ENCODE results near the gene PHF1.
A peak's percentile ranks its signal among the peaks of the same experiment; 100 is the strongest.

Gene PHF1

DNA sequence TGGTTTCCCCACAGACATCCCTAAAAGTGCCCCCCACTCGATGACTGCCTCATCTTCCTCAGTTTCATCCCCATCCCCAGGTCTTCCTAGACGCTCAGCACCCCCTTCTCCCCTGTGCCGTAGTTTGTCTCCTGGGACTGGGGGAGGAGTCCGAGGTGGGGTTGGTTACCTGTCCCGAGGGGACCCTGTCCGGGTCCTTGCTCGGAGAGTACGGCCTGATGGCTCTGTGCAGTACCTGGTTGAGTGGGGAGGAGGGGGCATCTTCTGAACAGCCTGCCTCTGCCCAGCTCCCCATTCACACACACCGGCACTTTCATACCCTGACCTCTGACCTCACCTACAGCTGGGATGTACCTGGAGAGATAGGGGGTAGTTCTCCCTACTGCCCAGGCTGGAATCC, 5.0 kb downstream of the PHF1 start:
- intact Hi-C loops (cut with DNase I), result loop anchor here (10.0 kb wide), 1 partner anchor 101 kb away; the partner anchor contains the start of genes TAPBP and ZBTB22
- peak in 1 of 10 donors; percentile 5 for DNase-seq

DNA sequence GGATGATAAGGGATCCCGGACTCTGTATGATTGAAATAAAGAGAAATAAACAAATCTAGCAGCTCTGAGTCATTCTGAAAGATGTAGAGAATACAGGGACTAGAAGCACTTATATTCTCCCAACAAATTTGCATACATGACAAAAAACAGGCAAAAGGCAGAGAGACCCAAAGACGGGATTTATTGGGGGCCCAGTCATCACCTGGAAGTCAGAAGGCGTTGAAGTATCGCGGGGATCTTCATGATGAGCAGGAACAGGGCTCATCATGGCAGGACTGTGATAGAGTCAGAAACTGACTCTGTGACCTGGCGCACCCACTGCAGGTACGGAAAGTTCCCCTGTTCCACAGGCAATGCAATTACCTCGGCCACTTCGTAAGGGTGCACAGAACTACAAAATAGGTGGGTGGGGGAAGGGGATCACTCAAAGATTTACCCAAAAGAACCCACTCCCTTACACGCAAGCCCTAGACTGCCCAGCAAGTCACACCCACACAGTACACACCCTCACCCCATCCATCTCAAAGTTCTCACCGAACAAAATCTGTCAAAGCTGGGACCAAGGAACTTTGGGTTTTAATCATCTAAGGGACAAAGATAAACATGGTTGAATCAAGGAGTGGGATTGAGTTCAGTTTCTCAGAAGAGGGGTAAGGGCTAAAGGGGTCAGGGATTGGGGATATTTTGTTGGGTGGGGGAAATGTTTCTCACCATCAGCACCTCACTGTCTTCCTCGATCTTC, 5.7 kb downstream of the PHF1 start:
- DNase-seq, result peak in 1 of 10 donors; percentile 13
- intact Hi-C loops (cut with DNase I), result loop anchor here (10.0 kb wide), 1 partner anchor 102 kb away; the partner anchor contains the start of genes TAPBP and ZBTB22

- intact Hi-C loops (cut with DNase I), result loop anchor here (10.0 kb wide), 1 partner anchor 103 kb away; the partner anchor contains the start of genes TAPBP and ZBTB22
- peak in 1 of 10 donors; percentile 85 for DNase-seq
These were observed 6.5 kb downstream of the PHF1 start for GRCh38 chr6:33417128-33417902.

GRCh38 chr6:33417903-33418689, 7.3 kb downstream of the PHF1 start, which contains the start of gene CUTA:
CUTA (minus strand) TSS chr6:33418107; CDS start chr6:33418000, 107 bp downstream.
- intact Hi-C loops (cut with DNase I), result loop anchor here (1.0 to 10.0 kb wide), 2 partner anchors 8 to 103 kb away; partner anchors contain the start of genes TAPBP and ZBTB22
- peak; percentile 99 to 100 (median 100) for DNase-seq

DNA sequence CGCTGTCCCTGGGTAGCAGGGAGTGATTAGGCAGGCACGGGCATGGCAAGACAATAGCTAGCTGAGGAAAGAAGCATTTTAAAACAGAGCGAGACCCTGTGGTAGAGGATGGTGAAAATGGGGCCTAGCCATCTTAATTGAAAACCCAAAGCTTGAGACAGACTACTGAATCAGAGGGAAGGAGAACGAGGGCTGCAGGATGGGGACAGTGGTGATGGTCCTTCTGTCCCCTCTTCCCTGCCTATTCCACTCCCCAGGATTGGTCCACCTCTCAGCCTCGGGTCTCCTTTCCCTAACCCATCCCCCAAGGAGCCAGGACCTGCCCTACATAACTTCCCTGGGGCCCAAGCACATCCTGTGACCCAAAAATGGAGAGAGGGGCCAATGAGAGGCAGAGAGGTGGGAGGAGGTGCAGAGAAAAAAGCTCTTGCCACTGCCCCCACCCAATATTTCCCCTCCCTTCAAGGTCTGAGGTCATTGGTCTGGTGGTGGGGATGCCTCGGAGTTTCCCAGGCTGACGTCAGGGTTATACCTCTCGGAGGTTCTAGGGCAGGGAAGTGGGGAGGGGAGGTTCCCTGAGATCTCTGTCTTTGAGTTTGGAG, 8.0 kb downstream of the PHF1 start:
- intact Hi-C loops (cut with DNase I), result loop anchor here (1.0 to 10.0 kb wide), 2 partner anchors 8 to 104 kb away; partner anchors contain the start of genes TAPBP and ZBTB22
- no peak for DNase-seq

DNA sequence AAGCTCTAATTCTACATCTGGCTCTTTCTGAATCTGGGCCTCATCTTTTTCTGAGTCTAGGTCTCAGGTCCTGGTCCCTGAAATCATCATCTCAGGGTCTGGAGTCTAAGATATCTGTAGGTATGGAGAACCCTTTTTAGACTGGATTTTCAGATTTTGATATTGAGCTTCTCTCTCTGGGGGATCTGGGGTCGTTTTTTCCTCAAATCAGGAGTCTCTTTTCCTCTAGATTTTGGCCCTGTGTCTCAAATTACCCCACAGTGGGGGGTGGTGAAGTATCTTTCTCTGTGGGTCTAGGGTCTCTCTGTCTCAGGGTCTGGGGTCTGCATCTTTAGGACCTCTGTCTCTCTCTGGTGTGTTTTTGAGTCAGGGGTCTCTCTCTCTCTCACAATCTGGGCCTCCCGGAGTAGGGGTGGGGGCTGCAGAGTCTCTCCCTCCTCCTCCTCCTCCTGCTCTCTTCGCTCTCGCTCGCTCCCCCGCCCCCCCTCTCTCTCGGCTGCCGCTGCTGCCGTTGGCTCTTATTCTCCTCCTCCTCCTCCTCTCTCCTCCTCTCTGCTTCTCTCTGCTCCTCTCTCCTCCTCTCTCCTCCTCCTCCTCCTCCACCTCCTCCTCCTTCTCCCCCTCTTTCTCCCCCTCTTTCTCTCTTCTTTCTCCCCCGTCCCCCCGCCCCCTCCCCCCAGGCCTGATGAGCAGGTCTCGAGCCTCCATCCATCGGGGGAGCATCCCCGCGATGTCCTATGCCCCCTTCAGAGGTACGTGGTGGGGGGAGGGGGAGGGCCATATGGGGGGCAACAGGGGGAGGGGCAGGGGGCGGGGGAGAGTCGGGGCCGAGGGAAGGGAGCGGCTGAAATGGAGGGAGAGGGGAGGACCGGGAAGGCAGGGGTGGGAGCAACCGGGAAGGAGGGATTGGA, 9.0 kb downstream of the PHF1 start, which contains the start of gene SYNGAP1:
Gene SYNGAP1, plus strand, starts transcription at position 486 of the 911 bp plus-strand sequence. Its CDS starts 200 bp downstream, at position 686.
- intact Hi-C loops (cut with DNase I), result loop anchor here (10.0 kb wide), 1 partner anchor 105 kb away; the partner anchor contains the start of genes TAPBP and ZBTB22
- peak in 8 of 10 donors; percentile 29 to 91 (median 64) for DNase-seq

DNA sequence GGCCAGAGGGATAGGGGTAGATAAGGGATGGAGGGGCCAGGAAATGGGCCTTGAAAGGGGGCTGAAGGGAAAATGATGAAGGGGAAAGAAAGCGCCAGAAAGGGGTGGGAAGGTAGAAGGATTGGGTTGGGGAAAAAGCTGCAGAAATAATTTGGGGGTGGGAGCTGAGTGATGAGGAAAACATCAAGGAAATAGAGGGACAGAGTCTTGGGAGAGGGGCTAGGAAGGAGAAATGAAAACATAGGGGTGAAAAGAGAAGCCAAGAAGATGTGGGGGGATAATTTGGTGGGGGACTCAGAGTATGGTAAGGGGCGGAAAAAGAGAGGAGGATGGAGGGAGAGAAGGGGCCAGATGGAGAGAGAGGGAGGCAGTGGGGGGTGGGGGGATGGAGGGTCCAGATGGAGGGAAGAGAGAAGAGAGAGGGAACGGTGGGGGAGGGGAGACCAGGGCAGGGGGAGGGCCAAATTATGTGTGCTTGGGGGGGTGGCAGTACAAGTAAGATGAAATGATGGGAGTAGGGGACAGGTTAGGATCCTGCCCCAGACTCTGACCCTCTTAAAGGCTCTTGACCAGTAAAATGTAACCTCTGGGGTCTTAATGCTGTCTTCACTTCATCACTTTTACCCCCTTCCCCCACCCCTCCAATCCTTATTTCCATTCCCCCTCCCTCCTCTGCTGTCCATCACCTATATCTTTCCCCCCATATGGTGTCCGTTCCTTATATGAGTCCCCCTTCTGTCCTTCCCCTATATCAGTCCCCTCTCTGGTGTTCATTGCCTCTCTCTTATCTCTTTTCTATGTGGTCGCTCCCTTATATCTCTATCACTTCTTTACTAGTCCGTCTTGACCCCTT, 9.9 kb downstream of the PHF1 start:
- intact Hi-C loops (cut with DNase I), result no loop called here

GRCh38 chr6:33421344-33421643, 10.5 kb downstream of the PHF1 start:
- no peak for DNase-seq
- intact Hi-C loops (cut with DNase I), result no loop called here

More for the DNA sequence above, 9.9 kb downstream of the PHF1 start:
- no peak for DNase-seq

DNA sequence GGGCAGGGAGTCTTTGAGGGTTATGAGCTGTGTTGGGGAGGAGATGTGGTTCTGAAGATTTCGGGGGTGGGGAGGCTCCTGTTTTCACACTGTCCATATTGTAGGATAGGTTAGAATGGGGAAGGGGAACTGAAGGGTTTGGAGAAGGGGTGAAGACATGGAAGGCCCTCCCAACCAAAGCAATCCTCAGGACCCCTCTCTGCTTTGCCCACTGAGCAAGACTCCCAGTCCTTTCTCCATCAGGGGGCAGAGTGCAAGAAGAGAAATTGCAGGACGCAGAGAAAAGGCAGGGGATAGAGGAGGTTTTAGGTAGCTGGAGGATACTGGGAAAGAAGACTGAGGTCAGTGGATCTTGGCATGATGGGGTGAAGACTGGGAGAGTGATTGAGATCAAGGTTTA, 13.0 kb downstream of the PHF1 start:
- intact Hi-C loops (cut with DNase I), result no loop called here
- no peak for DNase-seq

DNA sequence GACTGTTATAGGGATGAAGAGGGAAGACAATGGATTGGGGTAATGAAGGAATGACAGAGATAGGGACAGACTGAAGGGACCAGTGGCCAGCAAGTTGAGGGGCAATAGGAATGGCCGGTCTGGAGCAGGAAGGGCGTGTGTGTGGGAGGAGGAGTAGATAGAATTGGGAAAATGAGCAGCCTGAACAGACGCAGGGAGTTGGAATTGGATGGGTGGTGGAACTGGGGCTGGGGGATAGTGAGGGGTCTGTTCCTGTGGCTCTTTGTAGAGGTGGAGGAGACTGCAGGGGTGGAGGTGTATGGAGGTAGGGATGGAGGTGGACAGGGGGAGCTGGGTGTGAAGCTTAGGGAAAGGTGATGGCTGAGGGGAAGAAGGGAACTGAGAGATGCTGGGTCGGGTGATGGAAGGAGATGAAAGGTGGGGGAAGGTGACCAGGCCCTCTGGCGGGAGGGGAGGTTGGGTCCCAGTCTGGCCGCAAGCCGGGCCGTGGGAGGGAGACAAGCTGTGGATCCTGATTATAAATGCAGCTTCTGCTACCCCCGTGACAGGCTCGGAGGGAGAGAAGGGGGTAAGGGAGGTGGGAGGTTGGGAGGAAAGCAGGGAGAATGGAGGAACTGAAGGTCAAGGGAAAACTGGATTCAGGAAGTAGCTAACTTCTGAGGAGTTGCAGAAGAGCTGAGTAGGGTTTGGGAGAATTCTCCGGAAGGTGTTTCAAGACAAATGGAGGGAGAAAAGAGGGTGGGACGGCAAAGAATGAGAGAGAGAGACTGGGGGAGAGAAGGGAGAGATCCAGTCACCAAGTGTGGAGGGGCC, 14.2 kb downstream of the PHF1 start:
- intact Hi-C loops (cut with DNase I), result loop anchor here (5.0 kb wide), 1 partner anchor 33 kb away; the partner anchor contains the start of gene KIFC1
- no peak for DNase-seq

DNA sequence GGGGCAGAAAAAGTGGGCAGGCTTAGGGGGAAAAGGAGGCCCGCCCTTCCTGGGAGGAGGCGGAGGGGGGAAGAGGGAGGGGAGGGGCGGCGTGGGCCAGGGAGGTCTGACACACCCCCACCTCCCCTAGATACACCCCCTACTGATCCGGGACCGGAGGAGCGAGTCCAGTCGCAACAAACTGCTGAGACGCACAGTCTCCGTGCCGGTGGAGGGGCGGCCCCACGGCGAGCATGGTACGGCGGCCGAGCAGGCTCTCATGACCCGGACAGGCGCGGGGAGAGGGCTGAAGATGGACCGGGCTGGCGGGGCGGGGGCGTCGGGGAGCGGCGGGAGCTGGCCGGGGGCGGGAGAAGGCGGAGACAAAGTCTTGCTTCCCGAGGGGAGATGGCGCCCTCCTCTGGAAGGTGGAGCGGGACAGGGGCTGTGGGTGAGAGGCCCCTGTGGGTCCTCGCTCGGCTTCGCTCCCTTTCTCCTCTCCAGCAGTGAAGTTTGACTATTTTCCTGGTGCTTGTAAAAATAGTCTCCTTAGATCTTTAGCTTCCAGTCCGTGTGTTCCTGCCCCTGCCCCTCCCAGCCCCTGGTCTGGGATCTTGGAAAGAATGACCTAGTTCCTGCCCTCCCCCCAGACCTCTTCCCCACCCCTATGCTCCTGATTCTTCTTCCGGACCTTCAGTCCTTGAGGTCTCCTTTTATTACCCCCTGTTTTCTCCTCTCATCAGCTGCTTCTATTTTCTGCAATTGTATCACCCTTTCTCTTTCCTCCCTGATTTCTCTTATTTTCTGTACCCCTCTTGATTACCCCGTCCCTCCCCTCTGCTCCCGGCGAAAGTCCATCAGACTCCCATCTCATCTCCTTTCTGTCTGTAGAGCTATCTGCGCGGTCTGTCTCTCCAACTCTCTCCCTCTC, 15.1 kb downstream of the PHF1 start:
- DNase-seq, result peak; percentile 75 to 97 (median 82)
- intact Hi-C loops (cut with DNase I), result loop anchor here (5.0 kb wide), 1 partner anchor 34 kb away; the partner anchor contains the start of gene KIFC1

DNA sequence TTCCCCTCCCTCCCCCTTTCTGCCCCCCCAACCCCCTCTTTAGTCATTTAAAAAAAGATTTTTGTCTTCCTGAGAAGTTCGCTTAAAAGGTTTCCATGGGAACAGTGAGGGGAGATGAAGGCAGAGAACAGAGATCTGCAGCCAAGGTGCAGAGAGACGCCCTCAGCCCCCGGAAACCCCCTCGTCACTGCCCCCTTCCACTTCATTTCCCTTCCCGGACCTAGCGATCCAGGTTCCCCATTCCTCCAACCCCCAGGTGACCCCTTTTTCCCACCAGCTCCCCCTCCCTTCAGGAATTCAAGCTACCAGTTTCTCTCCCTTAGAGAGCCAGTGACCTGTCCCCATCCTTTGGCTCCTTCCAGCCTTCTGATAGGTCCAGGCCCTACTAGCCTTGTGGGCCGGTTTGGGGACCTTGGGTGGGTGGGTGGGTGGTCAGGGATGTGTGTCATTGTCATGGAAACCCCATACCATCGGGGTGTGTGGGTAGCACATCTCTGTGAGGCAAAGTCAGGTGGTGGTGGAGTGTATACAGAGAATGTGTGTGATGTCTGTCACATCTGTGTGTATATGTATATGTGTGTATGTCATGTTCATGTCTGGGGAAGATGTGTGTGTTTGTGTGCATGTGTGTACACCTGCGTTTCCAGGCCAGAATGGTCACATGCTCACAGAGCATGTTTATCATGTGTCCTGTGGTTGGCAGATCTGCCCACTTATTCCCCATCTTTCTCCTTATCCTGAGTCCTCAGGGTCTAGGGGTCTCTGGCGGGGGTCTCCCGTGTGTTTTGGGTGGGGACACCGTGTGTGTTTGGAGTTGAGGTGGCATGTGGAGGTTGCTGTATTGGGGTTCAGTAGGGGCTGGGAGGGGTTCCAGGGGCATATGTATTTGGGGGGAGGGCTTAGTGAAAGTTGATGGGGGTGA, 16.0 kb downstream of the PHF1 start:
- intact Hi-C loops (cut with DNase I), result loop anchor here (5.0 kb wide), 1 partner anchor 35 kb away; the partner anchor contains the start of gene KIFC1
- no peak for DNase-seq

GRCh38 chr6:33427585-33428223, 16.9 kb downstream of the PHF1 start:
- intact Hi-C loops (cut with DNase I), result loop anchor here (5.0 kb wide), 1 partner anchor 35 kb away; the partner anchor contains the start of gene KIFC1
- peak in 9 of 10 donors; percentile 50 to 94 (median 66) for DNase-seq

Measured in posterior cingulate gyrus (tissue), 11 donors.